GM19468 (cell line): ENCODE results near the gene LCE5A.
"Not testable (repeated sequence)": the region's sequence is repeated elsewhere in the genome, so short reads cannot be mapped to it uniquely, and the experiment has no call there.

Experiments
- ATAC-seq: cut with Tn5 transposase; IDR thresholded peaks from one replicate; pipeline ENCODE4 v1.9.1; 2021; ENCODE audit warnings: mild to moderate bottlenecking, moderate library complexity, moderate number of reproducible peaks; ENCODE audit not compliant: unreplicated experiment; ENCODE audit errors: extremely low read depth

LCE5A gene

DNA sequence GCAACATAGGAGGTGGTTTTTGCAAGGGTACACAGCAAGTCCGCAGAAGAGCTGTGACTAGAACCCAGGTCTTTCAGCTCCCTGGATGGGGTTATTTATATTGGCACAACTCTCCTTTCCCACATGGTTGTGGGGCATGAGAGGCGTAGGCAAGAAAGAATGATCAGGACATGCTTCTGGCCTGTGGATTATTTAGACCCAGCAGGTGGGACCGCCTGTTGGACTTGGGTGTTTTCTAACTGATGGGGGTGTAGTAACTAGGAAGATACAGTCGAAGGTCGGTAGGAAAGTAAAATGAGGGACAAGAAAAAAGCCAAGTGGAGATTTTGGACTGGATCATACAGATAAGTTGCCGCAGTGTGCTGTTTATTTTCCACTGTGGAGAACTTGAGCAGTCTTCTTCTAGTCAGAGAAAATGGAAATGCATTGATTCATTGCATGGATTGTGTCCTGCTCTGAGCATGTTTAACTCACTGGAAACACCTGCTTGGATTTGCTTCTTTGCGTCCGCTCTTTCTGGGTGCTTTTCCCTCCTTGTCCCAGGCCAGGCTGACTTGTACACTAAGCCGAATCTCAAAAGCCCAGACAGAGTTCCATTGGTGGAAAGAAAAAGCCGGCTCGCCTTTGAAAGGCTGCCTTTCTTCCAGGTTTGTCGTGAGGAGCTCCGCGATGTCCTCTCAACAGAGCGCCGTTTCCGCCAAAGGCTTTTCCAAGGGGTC lies 4.3 kb downstream of the LCE5A start:
- ATAC-seq, result no peak

DNA sequence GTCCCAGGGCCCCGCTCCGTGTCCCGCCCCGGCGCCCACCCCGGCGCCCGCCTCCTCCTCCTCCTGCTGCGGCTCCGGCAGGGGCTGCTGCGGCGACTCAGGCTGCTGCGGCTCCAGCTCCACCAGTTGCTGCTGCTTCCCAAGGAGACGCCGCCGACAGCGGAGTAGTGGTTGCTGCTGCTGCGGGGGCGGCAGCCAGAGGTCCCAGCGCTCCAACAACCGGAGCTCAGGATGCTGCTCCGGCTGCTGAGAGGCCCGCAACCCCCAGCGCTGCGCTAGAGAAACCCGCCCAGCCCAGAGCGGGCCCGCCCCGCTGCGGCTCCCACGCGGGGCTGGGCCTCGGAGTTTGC lies 4.8 kb downstream of the LCE5A start:
- no peak for ATAC-seq

DNA sequence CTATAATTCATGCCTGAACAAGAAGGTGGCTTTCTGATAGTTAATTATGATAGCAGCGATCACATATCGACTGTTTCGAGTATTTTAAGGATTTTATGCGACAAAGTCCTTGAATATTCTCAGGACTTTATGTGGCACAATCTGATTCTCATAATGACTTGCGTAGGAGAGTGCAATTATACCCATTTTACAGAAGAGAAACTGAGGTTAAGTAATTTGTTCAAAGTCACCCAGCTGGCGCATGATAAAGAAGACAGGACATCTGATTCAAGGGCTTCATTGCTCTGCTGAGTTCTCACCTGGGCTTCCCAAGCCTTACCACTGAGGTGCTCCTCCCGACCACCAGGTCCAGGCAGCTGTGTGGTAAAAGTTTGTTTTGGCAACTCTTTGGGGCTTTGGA lies 5.5 kb downstream of the LCE5A start:
- no peak for ATAC-seq

DNA sequence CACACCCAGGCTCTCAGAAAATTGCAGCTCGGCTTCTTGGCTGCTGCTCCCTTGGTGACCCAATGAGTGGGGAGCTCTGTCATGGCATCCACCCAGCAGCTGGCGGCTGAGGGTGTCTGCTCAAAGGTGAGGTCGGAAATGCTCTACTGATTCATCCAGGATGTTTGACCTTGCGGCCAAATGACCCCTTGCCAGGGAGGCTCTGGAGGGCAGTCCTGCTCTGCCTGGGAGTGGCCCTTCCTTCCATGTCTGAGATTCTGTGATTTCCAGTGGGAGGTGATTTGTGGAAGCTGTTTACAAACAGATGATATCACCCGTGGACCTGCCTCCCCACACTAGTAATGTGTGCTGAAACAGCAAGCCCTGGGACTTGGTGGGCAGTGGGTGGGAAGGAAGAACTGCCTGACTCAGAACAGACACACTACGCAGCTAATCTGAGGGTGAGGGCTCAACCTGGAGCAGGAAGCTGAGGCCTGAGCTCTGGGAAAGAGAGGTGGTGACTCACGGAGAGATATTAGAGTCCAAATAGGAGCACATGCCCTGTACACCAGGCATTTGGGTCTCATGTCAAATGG lies 6.7 kb downstream of the LCE5A start:
- no peak for ATAC-seq

DNA sequence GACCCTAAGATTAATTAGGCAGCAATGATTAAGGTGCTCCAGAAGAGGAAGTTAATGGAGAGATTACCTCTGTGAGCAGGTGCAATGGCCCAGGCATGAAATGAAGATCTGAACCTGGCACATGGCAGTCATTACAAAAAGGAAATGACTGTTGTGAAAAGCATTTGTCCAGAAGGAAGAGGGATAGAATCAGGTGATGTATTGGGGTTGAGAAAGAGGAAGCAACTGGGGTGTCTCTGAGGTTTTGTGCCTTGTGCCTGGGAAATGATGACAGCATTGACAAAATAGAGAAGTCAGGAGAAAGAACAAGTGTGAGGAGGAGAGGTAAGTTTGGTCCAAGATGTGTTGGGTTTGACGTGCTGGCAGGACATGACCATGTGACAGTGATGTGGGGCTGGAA lies 9.2 kb downstream of the LCE5A start:
- no peak for ATAC-seq

DNA sequence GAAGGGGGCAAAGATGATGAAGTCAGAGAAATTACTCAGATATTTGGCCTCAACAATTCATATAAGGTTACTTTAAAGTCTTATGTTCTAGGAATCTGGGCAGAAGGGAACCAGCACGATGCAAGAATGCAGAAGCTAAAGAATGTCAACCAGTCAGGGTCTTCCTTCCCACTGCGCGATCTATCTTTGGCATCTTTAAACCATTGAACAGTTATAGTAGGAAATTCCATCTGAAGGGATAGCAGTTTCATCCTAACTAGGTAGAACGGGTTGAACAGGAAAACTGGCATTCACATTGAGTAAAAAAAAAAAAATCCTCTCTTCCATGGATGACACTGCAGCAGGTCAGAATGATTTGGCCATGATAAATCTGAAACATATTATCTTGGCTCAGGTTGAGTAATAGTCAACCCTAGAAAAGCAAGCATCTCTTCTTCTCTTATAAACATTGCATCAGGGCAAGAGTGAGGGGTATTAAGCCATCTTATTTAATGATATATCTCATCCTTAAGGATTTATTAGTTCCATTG lies 10.0 kb downstream of the LCE5A start:
- no peak for ATAC-seq

DNA sequence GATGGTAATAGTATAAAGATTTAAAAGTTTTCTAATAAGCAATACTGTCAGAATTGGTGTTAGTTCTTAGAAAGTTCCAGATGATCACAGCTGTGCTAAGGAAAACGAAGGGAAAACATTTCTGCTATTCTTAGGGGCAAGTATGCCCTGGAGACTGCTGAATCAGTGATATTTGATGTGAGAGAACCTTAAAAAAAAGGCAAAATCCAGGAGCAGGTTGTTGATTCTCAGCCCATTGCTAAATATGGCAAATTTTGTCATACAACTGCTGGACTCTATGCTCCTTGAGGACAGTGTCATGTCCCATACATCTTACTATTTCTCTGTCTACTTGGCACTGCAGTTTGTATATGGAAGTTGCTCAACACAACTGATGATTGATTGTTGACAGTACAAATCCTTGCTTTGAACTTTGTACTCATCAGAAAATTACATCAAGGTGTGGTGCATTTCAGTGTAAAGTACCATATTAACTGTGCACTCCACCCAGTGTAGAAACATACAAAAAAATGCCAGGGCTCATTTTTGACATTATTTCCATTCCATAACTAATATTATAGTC lies 14.6 kb downstream of the LCE5A start:
- no peak for ATAC-seq

DNA sequence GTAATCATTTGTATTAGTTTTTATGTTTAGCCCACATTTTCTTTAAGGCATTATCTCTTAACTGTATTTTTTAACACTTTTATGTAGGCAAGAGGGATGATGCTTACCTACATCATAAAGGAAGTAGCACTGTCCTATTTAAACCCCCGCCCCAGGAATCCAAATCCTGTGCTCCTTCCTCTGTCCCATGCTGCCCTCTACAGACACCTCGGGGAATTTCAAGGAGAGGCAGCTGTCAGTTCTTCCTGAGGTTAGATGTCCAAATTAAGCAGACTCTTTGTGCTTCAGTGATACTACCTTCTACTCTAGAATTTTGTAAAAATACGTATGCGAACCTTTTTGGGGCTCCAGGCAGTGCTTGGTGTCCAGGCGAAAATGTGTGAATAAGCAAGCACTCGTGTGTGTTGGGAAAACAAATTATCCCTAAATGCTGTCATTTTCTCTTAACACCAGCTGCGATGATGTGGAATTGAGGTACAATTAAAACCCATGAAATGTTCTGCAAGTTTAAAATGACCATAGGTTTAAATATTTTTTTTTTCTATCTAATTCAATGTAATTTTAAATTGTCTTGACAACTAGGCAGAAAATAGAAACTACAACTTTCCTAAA lies 22.8 kb downstream of the LCE5A start:
- no peak for ATAC-seq

DNA sequence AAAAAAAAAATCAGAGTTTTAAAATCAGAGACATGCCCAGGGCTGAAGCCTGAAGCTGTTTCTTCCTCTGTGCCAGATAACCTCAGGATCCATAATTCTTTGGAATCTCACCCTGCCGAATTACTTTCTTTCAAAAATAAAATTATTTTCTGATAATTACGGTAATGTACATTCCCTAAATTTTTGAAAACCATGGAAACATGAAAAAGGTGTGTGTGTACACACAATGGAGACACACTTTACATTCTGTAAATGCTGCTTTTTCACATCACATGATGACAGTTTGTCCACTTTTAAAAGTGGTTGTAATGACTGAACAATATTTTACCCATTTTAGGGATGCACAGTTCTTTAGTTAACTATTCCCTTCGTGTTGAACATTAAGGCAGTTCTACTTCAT lies 25.2 kb downstream of the LCE5A start:
- no peak for ATAC-seq

DNA sequence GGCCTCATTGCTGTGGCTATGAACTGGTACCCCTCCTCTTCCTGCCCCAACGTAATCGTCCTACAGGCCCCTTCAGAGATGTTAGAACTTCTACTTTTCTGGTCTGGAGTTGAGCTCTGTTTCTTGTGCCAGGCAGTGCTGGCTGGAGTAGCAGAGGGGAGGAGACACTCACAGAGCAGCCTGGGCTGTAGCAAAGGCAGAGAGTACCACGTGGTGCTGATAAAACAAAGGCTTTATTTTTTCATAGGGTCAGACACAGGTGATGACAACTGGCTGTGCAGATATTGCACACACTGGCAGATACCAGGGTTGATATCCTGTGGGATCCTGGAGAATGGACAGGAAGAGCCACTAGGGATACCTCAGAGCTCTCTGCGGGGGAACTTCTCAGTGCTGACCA lies 26.9 kb downstream of the LCE5A start:
- no peak for ATAC-seq

DNA sequence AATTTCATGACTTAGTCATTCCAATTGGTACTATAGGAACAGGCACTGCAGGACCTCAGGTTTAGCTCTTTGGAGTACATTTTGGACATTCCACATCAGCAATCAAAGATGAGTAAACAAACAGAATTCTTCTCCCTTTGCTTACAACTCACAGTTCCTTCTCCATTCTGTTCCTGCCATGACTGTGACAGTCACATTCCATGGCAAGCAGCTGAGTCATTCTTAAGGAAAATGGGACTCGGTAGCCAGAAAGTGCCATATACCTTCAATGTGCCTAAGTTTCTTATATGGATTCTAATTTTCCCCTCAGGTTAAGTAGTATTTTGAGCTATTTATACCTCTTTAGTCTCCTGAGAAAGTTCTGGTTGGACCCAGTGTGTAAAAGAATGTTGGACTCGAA lies 29.3 kb downstream of the LCE5A start:
- no peak for ATAC-seq

DNA sequence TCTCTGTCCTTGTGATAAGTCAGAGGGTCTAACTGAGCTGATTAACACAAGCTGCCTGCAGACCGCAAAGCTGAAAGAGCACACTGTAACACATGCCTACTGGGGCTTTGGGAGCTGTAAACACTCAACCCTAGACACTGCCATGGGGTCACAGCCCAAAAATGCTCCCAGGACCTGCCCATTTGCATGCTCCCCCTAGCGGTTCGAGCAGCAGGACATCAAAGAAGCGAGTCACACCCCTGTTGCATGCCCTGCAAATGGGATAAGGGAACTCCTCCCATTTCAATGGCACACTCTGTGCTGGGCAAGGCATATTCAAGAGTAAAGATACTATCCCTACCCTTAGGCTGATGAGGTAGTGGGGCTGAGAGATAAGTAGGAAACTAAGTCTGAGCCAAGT lies 33.2 kb downstream of the LCE5A start:
- no peak for ATAC-seq

DNA sequence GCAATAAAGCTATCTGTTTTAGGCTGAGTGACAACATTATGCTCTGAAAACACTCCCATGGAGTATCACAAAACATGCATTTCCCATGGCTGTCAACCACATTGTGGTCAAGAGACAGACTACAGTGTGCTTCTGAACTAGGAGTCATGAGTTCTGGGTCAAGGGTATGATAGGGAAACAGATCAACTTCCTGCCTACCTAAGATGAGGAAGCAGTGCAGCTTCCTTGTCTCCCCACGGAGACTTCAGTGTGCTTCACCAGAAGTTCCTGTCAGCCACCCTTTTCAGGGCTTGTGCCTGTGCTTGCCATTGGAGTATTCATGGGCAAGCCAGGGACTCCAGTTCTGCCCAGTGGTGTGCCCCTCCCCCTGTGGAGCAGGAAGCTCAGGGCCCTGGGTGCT lies 36.1 kb downstream of the LCE5A start:
- no peak for ATAC-seq

DNA sequence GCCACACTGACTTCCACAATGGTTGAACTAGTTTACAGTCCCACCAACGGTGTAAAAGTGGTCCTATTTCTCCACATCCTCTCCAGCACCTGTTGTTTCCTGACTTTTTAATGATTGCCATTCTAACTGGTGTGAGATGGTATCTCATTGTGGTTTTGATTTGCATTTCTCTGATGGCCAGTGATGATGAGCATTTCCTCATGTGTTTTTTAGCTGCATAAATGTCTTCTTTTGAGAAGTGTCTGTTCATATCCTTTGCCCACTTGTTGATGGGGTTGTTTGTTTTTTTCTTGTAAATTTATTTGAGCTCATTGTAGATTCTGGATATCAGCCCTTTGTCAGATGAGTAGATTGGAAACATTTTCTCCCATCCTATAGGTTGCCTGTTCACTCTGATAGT lies 37.8 kb downstream of the LCE5A start:
- ATAC-seq, result not testable (repeated sequence)
